OCI-LY3 (cell line): ENCODE measurements around the gene CACNA1C.

Experiments used
- CTCF ChIP-seq: fragments of 200-600, 300-600 bp; sonication (generic); IDR thresholded peaks from 2 replicates; pipeline ENCODE4 v1.5.1; 2014; ENCODE audit warnings: antibody characterized with exemption, low read length, low read depth
- EZH2phosphoT487 ChIP-seq: fragments of 200-600 bp; shearing (Covaris generic); IDR thresholded peaks from 2 replicates; pipeline ENCODE4 v1.6.1; 2018; ENCODE audit warnings: antibody characterized with exemption, mixed run types, low read depth

GRCh38 chr12:2227360-2227759, 174.6 kb downstream of the CACNA1C start:
- TF ChIP-seq CTCF = no peak
- TF ChIP-seq EZH2phosphoT487 = no peak
